Heart left ventricle (tissue), 13 donors: Measurements from ENCODE around the gene JAK3.

ENCODE experiments used
- POLR2A ChIP-seq, 2 donors: fragments of 450-650 bp; IDR thresholded peaks; one replicate each; pipeline ENCODE4 v1.6.1; 2017; ENCODE audit warnings: antibody characterized with exemption in 2 of 2, mild to moderate bottlenecking in 2 of 2, moderate library complexity in 2 of 2
- TF ChIP-seq, protein P1 (sequence below), 12 donors: fragments of 200-600 bp; sonication (generic) in 4 of 12; IDR thresholded peaks; one replicate each; pipeline versions ENCODE4 v1.5.0 to v1.8.0; 2018 to 2022; ENCODE audit warnings: antibody characterized with exemption in 12 of 12, mild to moderate bottlenecking in 5 of 12
- donor health status: ischemic (EF 13 %, LVEDD 7.1; RV severe dilation, severe dysfunction).
- donor health status: DM: no; HTN: yes; CAD: no.
- donor health status: DM: no; HTN: no; CAD: no.
- donor health status: ischemic (EF 25% LVEDD 6.9; RV normal size, moderate dysfunction).
- donor health status: ischemic (EF 25% LVEDD 5.7; RV mildly dilated, moderate dysfunction).
- donor health status: ischemic (EF 35%, LVEDD 5.7; RV mildly dilated, moderate dysfunction).
- donor health status: nonischemic (EF 11% LVEDD 7.7; RV severe dilation, severe dysfunction).
- donor health status: DM: yes; HTN: yes; CAD: no.
- donor health status: PGD.
- donor health status: ischemic (EF 29% LVEDD 5.4; RV normal size, mild dysfunction).
- donor health status: nonischemic (EF 23%, LVEDD 6.1; RV moderate dilation, normal function).

DNA sequence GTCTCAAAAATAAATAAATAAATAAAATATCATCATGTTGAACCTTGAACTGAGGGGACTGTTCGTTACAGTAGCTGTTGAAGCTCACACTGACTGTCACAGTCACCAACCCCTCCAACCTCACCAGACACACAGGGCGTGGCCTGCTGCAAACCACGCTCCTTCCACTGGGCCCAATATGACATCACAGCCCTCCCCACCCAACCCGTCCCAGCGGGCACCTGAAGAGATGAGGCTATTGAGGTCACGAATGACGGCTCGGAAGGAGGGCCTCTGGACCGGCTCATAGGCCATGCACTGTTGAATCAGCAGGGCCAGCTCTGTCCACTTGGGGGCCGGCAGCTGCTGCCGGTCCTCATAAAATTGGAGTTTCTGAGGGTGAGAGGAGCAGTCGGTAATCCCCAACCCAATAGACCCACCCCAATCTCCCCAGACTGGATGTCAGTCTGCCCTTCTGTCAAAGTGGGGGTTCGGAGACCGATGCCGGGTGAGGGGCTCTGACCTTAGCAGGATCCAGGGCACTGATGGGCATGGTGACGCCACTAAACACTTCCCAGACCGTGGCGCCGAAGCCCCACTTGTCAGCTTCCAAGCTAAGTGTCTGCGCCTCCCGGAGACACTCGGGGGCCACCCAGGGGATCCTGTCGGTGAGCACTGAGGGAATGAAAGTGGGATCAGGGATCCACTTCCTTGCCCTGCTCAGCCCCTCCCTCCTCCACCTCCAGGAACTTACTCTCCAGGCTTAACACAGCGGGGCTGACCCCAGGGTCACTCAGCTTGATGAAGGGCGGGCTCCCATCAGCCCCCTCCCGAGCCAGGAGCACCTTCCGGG, 13.2 kb downstream of the JAK3 start:
- TF ChIP-seq, protein P1, sequence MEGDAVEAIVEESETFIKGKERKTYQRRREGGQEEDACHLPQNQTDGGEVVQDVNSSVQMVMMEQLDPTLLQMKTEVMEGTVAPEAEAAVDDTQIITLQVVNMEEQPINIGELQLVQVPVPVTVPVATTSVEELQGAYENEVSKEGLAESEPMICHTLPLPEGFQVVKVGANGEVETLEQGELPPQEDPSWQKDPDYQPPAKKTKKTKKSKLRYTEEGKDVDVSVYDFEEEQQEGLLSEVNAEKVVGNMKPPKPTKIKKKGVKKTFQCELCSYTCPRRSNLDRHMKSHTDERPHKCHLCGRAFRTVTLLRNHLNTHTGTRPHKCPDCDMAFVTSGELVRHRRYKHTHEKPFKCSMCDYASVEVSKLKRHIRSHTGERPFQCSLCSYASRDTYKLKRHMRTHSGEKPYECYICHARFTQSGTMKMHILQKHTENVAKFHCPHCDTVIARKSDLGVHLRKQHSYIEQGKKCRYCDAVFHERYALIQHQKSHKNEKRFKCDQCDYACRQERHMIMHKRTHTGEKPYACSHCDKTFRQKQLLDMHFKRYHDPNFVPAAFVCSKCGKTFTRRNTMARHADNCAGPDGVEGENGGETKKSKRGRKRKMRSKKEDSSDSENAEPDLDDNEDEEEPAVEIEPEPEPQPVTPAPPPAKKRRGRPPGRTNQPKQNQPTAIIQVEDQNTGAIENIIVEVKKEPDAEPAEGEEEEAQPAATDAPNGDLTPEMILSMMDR (IDR thresholded peaks at IDR 0.05), result no peak
- no peak for TF ChIP-seq POLR2A (IDR thresholded peaks at IDR 0.05)
